GM11168 (cell line): ENCODE measurements around the gene TMEM87A.

Experiments used
- in situ Hi-C: fragments of 300-500 bp; cut with MboI; formaldehyde crosslinking; loops from one replicate; pipeline ENCODE4 v1.12.0; 2022; ENCODE audit warnings: low sequenced_read_pairs; ENCODE audit not compliant: unreplicated experiment

Gene TMEM87A

DNA sequence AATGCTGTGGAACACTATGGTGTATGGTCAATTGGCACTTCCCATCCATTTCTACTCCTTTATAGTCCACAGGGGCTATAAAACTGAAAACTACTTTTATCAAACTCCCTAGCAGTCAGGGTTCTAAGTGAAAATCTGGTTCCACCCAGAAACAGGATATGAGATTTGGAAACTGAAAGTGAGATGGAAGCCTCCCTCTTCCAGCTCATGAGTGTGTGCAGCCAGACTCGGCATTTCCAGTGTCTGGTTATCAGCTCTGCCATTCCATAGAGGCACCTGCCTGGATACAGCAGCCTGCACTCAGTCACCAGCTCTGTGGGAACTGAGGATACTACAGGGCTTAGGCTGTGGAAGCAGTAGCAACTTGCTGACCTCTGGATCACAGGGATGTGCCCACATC, 102.1 kb downstream of the TMEM87A start:
- in situ Hi-C loops: no loop called here

DNA sequence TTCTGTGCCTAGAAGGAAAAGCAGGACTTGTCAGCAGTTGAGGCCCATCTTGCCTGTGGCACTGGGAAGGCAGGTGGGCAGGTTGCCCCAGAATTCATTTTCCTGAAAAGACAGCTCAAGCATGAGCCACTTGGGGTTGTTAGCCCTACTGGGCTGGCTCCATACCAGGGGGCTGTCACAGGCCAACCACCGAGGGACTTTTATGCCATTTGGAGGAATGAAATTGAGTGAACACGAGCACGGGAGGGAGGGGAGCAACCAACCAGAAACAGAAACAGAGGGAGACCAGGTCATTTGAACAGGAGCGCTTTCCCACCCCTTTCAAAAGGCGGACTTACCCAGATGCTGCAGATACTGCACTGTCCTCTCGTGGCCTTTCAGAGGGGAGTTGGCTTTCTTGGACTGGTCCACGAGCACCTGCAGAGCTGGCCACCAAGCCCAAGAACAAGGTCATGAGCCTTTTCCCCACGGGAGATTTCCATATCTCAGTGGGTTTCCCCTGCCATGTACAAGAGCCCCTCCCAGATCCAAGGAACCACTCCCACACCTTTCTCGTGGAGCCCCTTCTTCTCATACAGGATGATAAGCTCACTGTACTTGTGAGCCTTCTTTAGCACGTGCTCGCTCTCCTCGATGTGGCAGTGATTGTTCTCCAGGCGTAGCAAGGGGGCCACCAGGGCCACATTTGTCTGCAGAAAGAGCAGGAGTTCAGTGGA, 106.8 kb downstream of the TMEM87A start:
- in situ Hi-C loops: no loop called here

DNA sequence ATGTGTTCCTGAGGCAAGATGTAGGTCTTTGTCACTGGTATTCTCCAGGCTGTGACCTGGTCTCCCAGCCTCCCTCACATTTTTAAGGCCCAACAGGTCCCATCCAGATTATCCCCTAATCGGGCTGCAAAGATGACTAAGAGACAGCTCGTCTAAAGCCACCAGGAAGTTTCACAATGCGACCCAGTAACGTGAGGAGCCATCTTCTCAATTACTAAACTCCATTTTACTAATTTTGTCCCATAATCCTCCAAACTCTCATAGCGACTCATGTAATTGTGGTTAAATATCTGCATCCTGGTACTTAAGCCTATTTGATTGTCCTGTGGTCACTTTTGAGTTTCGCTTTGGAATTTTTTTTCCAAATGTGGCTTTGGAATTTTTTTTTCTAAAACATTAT, 108.1 kb downstream of the TMEM87A start:
- in situ Hi-C loops: no loop called here

- in situ Hi-C loops: no loop called here
These were observed 109.2 kb downstream of the TMEM87A start for GRCh38 chr15:42163947-42164550.

DNA sequence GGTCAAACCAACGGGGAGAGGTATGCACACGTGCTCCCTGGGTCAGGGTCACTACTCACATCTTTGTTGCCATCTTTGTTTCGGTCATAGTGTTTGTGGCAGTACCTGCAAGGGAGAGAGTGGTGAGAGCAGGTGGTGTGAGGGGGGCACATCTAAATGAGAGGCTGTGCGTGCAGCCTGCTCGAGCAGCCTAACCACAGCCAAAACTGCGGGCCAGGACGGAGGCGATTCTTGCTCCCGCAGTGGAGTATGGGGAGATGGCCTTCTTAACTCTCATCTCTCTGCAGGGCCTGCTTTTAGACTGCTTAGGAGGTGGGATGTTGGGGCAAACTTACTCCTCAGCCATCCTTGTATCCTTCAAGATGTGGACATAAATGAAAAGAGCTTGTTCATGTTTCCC, 109.9 kb downstream of the TMEM87A start:
- in situ Hi-C loops: no loop called here
